ENCODE results near the gene IL22RA2.

Gene IL22RA2

GRCh38 chr6:137156650-137157049 lies 16.8 kb downstream of the IL22RA2 start:
- no peaks in the 10 kb centered on the region for H3K27me3 ChIP-seq (ENCODE audit: insufficient read depth, low read length)
- H3K18ac ChIP-seq (ENCODE audit: low read length), result no peak overlapping the region
- H2BK5ac ChIP-seq (ENCODE audit: low read depth, low read length, poor library complexity), result no peak overlapping the region
- no peak overlapping the region for H3K4me3 ChIP-seq (ENCODE audit: low read depth, low read length)
- no peak overlapping the region for H3K4me2 ChIP-seq (ENCODE audit: low read length)
- H2AFZ ChIP-seq (ENCODE audit: insufficient read depth, low read length, poor library complexity), result no peak overlapping the region
- no peaks in the 10 kb centered on the region for H3K79me1 ChIP-seq (ENCODE audit: low read length)
- H3K9me3 ChIP-seq (ENCODE audit: insufficient read depth, low read depth, low read length), result peaks cover 2% of the 10 kb centered on the region
- H3K23ac ChIP-seq (ENCODE audit: low read length), result no peak overlapping the region
- H3K4me1 ChIP-seq (ENCODE audit: control insufficient read depth in 1 of 2, insufficient read depth in 2 of 2, low read length in 2 of 2), result no peaks in the 10 kb centered on the region
- H4K8ac ChIP-seq (ENCODE audit: low read depth, low read length), result no peak overlapping the region
- H2BK12ac ChIP-seq (ENCODE audit: low read length), result no peak overlapping the region
- no peak overlapping the region for H3K4ac ChIP-seq (ENCODE audit: low read depth, low read length)
- H4K12ac ChIP-seq (ENCODE audit: low read depth, low read length), result no peak overlapping the region
- no peak overlapping the region for H3K27ac ChIP-seq (ENCODE audit: low read depth, low read length)
- H3K36me3 ChIP-seq (ENCODE audit: control insufficient read depth in 1 of 2, insufficient read depth in 2 of 2, low read length in 2 of 2), result no peaks in the 10 kb centered on the region
- no peak overlapping the region for H2BK120ac ChIP-seq (ENCODE audit: insufficient read depth, low read length, poor library complexity)
- H3K79me2 ChIP-seq (ENCODE audit: control insufficient read depth, insufficient read depth, low read length, poor library complexity), result no peaks in the 10 kb centered on the region
- no CpG with 5 or more reads among the region's 1 CpG for WGBS (ENCODE audit: extremely low coverage, insufficient coverage, insufficient read length)
- H4K91ac ChIP-seq (ENCODE audit: low read depth, low read length), result no peak overlapping the region
- H2AK5ac ChIP-seq (ENCODE audit: low read length), result no peak overlapping the region
- no peak overlapping the region for H3K14ac ChIP-seq (ENCODE audit: low read length)
- no peak overlapping the region for H3K9ac ChIP-seq (ENCODE audit: low read length)
- DNase-seq, result no peak

GRCh38 chr6:137155830-137156229 lies 17.6 kb downstream of the IL22RA2 start:
- Histone ChIP-seq H3K79me2 (ENCODE audit: control insufficient read depth, insufficient read depth, low read length, poor library complexity) (no peaks in the 10 kb centered on the region), H3K4me3 (ENCODE audit: low read depth, low read length) (no peak overlapping the region), H3K4me2 (ENCODE audit: low read length) (no peak overlapping the region), H4K91ac (ENCODE audit: low read depth, low read length) (no peak overlapping the region), H3K18ac (ENCODE audit: low read length) (no peak overlapping the region), H2AFZ (ENCODE audit: insufficient read depth, low read length, poor library complexity) (no peak overlapping the region), H2BK12ac (ENCODE audit: low read length) (no peak overlapping the region), H3K36me3 (ENCODE audit: control insufficient read depth in 1 of 2, insufficient read depth in 2 of 2, low read length in 2 of 2) (no peaks in the 10 kb centered on the region), H3K79me1 (ENCODE audit: low read length) (no peaks in the 10 kb centered on the region), H3K9ac (ENCODE audit: low read length) (no peak overlapping the region), H3K27me3 (ENCODE audit: insufficient read depth, low read length) (no peaks in the 10 kb centered on the region), H3K4ac (ENCODE audit: low read depth, low read length) (no peak overlapping the region), H3K4me1 (ENCODE audit: control insufficient read depth in 1 of 2, insufficient read depth in 2 of 2, low read length in 2 of 2) (no peaks in the 10 kb centered on the region), H3K9me3 (ENCODE audit: insufficient read depth, low read depth, low read length) (peaks cover 2% of the 10 kb centered on the region), H4K8ac (ENCODE audit: low read depth, low read length) (no peak overlapping the region), H3K27ac (ENCODE audit: low read depth, low read length) (no peak overlapping the region), H2BK5ac (ENCODE audit: low read depth, low read length, poor library complexity) (no peak overlapping the region), H2AK5ac (ENCODE audit: low read length) (no peak overlapping the region), H3K14ac (ENCODE audit: low read length) (no peak overlapping the region), H4K12ac (ENCODE audit: low read depth, low read length) (no peak overlapping the region), H3K23ac (ENCODE audit: low read length) (no peak overlapping the region), H2BK120ac (ENCODE audit: insufficient read depth, low read length, poor library complexity) (no peak overlapping the region)
- WGBS (ENCODE audit: extremely low coverage, insufficient coverage, insufficient read length), result no CpG with 5 or more reads among the region's 2 CpGs
- peak in 1 of 2 donors; percentile 34 for DNase-seq

DNA sequence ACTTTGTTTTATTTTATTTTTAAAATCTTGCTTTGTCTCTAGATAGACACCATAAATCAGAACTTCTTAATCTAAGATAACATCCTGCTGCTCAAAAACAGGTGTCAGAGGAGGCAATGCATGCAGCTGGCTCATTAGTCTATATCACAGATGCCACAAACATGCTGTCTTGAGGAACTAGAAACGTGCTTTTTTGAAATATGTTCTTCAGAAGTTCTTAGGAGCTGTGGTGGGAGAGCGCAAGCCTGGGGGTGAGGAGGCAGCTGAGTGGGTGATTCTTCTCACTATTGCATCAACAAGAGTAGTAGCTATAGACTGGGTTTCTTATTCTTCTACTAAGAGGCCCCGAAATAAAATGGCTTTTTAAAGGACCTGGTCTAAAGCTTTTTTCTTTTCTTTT lies 23.4 kb downstream of the IL22RA2 start:
- Histone ChIP-seq H3K36me3 (ENCODE audit: control insufficient read depth in 1 of 2, insufficient read depth in 2 of 2, low read length in 2 of 2) (no peaks in the 10 kb centered on the region), H3K23ac (ENCODE audit: low read length) (no peak overlapping the region)

DNA sequence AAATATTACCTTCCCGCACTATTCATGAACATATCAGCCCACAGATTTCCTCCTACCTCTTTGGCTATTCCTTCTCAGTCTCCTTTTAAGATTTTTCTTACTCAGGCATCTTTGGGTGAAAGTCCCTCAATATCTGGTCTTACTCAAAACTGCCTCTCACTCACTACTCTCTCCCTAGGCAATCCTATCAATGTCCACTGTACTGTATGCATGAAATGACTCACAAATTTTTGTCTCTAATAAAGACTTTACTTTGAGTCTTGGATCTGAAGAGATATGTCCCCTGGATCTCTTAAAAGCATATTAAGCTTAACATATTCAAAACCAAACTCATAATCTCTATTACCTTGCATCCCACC lies 24.4 kb downstream of the IL22RA2 start:
- Histone ChIP-seq H3K36me3 (ENCODE audit: control insufficient read depth in 1 of 2, insufficient read depth in 2 of 2, low read length in 2 of 2) (no peaks in the 10 kb centered on the region), H2BK12ac (ENCODE audit: low read length) (no peak overlapping the region), H3K4me1 (ENCODE audit: control insufficient read depth in 1 of 2, insufficient read depth in 2 of 2, low read length in 2 of 2) (no peaks in the 10 kb centered on the region), H3K18ac (ENCODE audit: low read length) (no peak overlapping the region), H3K27ac (ENCODE audit: low read depth, low read length) (no peak overlapping the region), H3K79me1 (ENCODE audit: low read length) (peaks cover 3% of the 10 kb centered on the region), H2AFZ (ENCODE audit: insufficient read depth, low read length, poor library complexity) (no peak overlapping the region), H2BK120ac (ENCODE audit: insufficient read depth, low read length, poor library complexity) (no peak overlapping the region), H2BK5ac (ENCODE audit: low read depth, low read length, poor library complexity) (no peak overlapping the region), H3K23ac (ENCODE audit: low read length) (no peak overlapping the region), H4K12ac (ENCODE audit: low read depth, low read length) (no peak overlapping the region), H3K79me2 (ENCODE audit: control insufficient read depth, insufficient read depth, low read length, poor library complexity) (no peaks in the 10 kb centered on the region), H3K14ac (ENCODE audit: low read length) (no peak overlapping the region), H4K91ac (ENCODE audit: low read depth, low read length) (no peak overlapping the region), H3K9ac (ENCODE audit: low read length) (no peak overlapping the region), H3K4me2 (ENCODE audit: low read length) (no peak overlapping the region), H3K27me3 (ENCODE audit: insufficient read depth, low read length) (no peaks in the 10 kb centered on the region), H3K4ac (ENCODE audit: low read depth, low read length) (no peak overlapping the region), H3K9me3 (ENCODE audit: insufficient read depth, low read depth, low read length) (no peaks in the 10 kb centered on the region), H3K4me3 (ENCODE audit: low read depth, low read length) (no peak overlapping the region), H4K8ac (ENCODE audit: low read depth, low read length) (no peak overlapping the region), H2AK5ac (ENCODE audit: low read length) (no peak overlapping the region)
- no CpG with 5 or more reads among the region's 1 CpG for WGBS (ENCODE audit: extremely low coverage, insufficient coverage, insufficient read length)
- DNase-seq, result no peak

More for the DNA sequence above, 23.4 kb downstream of the IL22RA2 start:
- Histone ChIP-seq H3K9me3 (ENCODE audit: insufficient read depth, low read depth, low read length) (no peaks in the 10 kb centered on the region), H3K4me1 (ENCODE audit: control insufficient read depth in 1 of 2, insufficient read depth in 2 of 2, low read length in 2 of 2) (no peaks in the 10 kb centered on the region), H2AK5ac (ENCODE audit: low read length) (no peak overlapping the region), H3K4me2 (ENCODE audit: low read length) (no peak overlapping the region), H3K4me3 (ENCODE audit: low read depth, low read length) (no peak overlapping the region), H3K4ac (ENCODE audit: low read depth, low read length) (no peak overlapping the region), H4K12ac (ENCODE audit: low read depth, low read length) (no peak overlapping the region), H3K9ac (ENCODE audit: low read length) (no peak overlapping the region), H4K91ac (ENCODE audit: low read depth, low read length) (no peak overlapping the region), H3K79me2 (ENCODE audit: control insufficient read depth, insufficient read depth, low read length, poor library complexity) (no peaks in the 10 kb centered on the region), H3K27ac (ENCODE audit: low read depth, low read length) (no peak overlapping the region), H2BK5ac (ENCODE audit: low read depth, low read length, poor library complexity) (no peak overlapping the region), H3K14ac (ENCODE audit: low read length) (no peak overlapping the region), H2BK12ac (ENCODE audit: low read length) (no peak overlapping the region), H4K8ac (ENCODE audit: low read depth, low read length) (no peak overlapping the region), H2BK120ac (ENCODE audit: insufficient read depth, low read length, poor library complexity) (no peak overlapping the region), H3K18ac (ENCODE audit: low read length) (no peak overlapping the region), H3K79me1 (ENCODE audit: low read length) (peaks cover 3% of the 10 kb centered on the region), H3K27me3 (ENCODE audit: insufficient read depth, low read length) (no peaks in the 10 kb centered on the region), H2AFZ (ENCODE audit: insufficient read depth, low read length, poor library complexity) (no peak overlapping the region)
- DNase-seq, result no peak
- WGBS (ENCODE audit: extremely low coverage, insufficient coverage, insufficient read length), result no CpG with 5 or more reads among the region's 3 CpGs

All from trophoblast cell (in vitro differentiated cells and primary cell).